ENCODE results near the gene CNTRL.
A peak's percentile ranks its signal among the peaks of the same experiment; 100 is the strongest.

CNTRL gene

DNA sequence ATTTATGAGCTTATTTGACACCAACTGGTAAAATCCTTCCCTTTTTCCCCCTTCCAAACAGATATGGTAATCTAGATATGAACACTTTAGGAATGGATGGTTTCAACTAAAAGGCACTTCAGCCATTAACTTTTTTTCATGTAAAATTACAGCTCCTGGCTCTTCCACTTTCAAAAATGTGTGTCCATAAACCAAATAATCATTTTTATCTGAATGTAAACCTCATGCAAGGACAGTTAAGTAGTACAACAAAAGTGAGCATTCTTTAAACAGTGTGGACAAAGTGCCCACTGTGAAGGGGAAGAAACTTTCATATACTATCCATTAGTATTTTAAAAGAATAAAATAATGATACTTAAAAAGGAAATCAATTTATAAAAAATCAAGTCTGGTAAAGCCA, 109.7 kb downstream of the CNTRL start:
- Mint-ChIP-seq H3K36me3 (ENCODE audit: low read depth) (peaks cover 34% of the 10 kb centered on the region), H3K27ac (no peak overlapping the region), H3K27me3 (ENCODE audit: low read depth, poor library complexity) (no peaks in the 10 kb centered on the region), H3K4me3 (no peak overlapping the region), H3K4me1 (peaks cover 22% of the 10 kb centered on the region), H3K9me3 (no peaks in the 10 kb centered on the region)
- no peak for DNase-seq
- no peak for TF ChIP-seq CTCF (IDR thresholded peaks at IDR 0.05)

DNA sequence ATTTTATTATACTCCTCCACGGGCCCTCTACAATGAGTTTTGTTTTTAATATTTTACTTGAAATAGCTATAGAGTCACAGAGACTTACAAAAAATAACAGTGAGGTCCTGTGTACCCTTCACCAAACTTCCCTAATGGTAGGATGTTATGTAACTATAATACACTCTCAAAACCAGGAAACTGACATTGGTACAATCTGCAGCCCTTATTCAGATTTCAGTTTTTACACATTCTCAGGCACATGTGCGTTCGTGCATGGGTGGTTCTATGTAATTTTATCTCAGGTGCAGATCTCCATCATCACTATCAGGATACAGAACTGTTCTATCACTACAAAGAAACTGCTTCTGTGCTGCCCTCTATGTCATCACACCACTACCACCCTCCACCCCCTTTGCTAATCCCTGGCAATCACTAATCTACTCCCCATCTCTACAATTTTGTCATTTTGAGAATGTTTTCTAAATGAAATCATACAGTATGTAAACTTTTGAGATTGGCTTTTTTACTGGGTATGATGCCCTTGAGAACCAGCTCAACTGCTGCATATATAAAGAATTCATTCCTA, 110.5 kb downstream of the CNTRL start:
- Mint-ChIP-seq H3K27ac (no peak overlapping the region), H3K4me1 (peaks cover 19% of the 10 kb centered on the region), H3K9me3 (no peaks in the 10 kb centered on the region), H3K36me3 (ENCODE audit: low read depth) (peaks cover 34% of the 10 kb centered on the region), H3K27me3 (ENCODE audit: low read depth, poor library complexity) (no peaks in the 10 kb centered on the region), H3K4me3 (no peak overlapping the region)
- no peak for DNase-seq
- no peak for TF ChIP-seq CTCF (IDR thresholded peaks at IDR 0.05)

- Mint-ChIP-seq H3K9me3 (no peaks in the 10 kb centered on the region), H3K27ac (no peak overlapping the region), H3K36me3 (ENCODE audit: low read depth) (peaks cover 31% of the 10 kb centered on the region), H3K4me3 (no peak overlapping the region), H3K27me3 (ENCODE audit: low read depth, poor library complexity) (no peaks in the 10 kb centered on the region), H3K4me1 (peaks cover 13% of the 10 kb centered on the region)
- no peak for TF ChIP-seq CTCF (IDR thresholded peaks at IDR 0.05)
- no peak for DNase-seq
Measured at GRCh38 chr9:121185774-121186403, 111.1 kb downstream of the CNTRL start.

- H3K9me3 Mint-ChIP-seq = no peaks in the 10 kb centered on the region
- no peak overlapping the region for H3K4me3 Mint-ChIP-seq
- no peaks in the 10 kb centered on the region for H3K27me3 Mint-ChIP-seq (ENCODE audit: low read depth, poor library complexity)
- no peak for DNase-seq
- no peak for TF ChIP-seq CTCF (IDR thresholded peaks at IDR 0.05)
- peaks cover 6% of the 10 kb centered on the region for H3K4me1 Mint-ChIP-seq
- H3K36me3 Mint-ChIP-seq (ENCODE audit: low read depth) = peaks cover 16% of the 10 kb centered on the region
- H3K27ac Mint-ChIP-seq = no peak overlapping the region
Measured at GRCh38 chr9:121187636-121188305, 113.0 kb downstream of the CNTRL start.

DNA sequence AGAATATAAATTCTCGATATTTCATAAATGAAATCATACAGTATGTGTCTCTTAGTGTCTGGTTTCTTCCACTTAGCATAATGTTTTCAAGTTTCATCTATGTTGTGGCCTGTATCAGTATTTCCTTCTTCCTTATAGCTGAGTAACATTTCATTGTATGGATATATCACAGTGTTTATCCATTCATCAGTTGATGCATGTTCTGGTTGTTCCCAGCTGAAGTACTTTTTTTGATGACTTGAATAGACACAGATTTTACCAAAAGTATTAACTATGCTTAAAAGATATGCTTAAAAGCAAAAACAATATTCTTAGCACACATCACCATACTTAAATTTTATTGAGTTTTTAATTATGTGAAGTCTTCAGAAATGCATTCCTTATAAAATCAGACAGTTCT, 114.3 kb downstream of the CNTRL start:
- no peaks in the 10 kb centered on the region for H3K27me3 Mint-ChIP-seq (ENCODE audit: low read depth, poor library complexity)
- no peak for DNase-seq
- H3K36me3 Mint-ChIP-seq (ENCODE audit: low read depth) = peaks cover 8% of the 10 kb centered on the region
- H3K4me3 Mint-ChIP-seq = no peak overlapping the region
- no peak for TF ChIP-seq CTCF (IDR thresholded peaks at IDR 0.05)
- peak overlapping the region; percentile 59 for H3K27ac Mint-ChIP-seq
- peaks cover 11% of the 10 kb centered on the region for H3K4me1 Mint-ChIP-seq
- H3K9me3 Mint-ChIP-seq = no peaks in the 10 kb centered on the region

Data from nephron progenitor cell (in vitro differentiated cells).